HG03095 (cell line): ENCODE data around the gene GLRX.
A peak's percentile ranks its signal among the peaks of the same experiment; 100 is the strongest.

ENCODE experiments used
- ATAC-seq: cut with Tn5 transposase; IDR thresholded peaks from one replicate; pipeline ENCODE4 v1.9.1; 2021; ENCODE audit warnings: moderate library complexity; ENCODE audit not compliant: unreplicated experiment

GLRX gene, protein sequence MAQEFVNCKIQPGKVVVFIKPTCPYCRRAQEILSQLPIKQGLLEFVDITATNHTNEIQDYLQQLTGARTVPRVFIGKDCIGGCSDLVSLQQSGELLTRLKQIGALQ

DNA sequence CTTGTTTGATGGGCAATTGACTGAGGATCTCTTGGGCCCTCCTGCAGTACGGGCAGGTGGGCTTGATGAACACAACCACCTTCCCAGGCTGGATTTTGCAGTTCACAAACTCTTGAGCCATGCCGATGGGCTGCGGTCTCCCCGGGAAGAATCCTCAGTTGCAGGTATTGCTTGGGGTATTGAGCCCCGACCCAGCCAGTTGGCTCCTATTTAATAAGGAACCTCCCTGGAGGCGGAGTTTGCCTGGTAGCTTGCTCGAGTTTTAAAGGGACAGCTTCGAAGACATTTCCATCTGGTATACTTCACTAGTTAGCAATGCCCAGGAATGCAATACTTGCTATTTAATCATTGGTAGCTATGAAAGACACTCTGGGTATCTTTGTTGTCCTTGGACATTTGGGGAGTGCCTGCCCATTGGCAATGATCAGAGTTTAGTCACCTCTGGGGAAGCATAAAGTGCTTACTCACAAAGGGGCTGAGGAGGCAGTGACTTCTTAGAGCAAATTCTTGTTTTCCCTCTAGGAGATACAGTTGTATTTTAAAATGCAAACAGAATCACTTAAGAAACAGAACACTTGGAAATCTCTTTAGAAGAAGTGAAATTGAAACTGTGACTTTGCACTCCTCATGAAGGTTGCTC is at the start of gene GLRX:
Gene GLRX (minus strand): TSS at position 185 of the 640 bp plus-strand sequence. CDS start 64 bp downstream, at position 121.
- peak; percentile 37 for ATAC-seq

DNA sequence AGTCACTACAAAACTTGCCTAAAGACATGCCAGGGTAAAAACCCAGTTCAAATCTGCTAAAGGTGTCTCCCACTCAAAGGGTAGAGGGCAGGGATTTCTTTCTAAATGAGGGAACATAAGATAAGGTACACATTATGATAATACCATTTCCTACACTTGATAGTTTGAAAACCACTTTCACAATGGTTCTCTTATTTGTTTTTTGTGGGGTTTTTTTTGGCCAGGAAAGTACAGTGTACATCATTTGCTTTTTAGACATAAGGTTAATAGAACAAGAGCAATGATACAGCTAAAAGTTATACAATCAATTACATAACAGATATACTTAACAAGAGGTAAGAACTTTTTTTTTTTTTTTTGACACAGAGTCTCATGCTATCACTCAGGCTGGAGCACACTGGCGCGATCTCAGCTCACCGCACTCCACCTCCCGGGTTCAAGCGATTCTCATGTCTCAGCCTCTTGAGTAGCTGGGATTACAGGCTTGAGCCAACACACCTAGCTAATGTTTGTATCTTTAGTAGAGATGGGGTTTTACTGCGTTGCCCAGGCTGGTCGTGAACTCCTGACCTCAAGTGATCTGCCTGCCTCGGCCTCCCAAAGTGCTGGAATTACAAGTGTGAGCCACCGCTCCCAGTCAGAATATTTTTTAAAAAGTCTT is 48.8 kb upstream of the GLRX start:
- ATAC-seq, result no peak

DNA sequence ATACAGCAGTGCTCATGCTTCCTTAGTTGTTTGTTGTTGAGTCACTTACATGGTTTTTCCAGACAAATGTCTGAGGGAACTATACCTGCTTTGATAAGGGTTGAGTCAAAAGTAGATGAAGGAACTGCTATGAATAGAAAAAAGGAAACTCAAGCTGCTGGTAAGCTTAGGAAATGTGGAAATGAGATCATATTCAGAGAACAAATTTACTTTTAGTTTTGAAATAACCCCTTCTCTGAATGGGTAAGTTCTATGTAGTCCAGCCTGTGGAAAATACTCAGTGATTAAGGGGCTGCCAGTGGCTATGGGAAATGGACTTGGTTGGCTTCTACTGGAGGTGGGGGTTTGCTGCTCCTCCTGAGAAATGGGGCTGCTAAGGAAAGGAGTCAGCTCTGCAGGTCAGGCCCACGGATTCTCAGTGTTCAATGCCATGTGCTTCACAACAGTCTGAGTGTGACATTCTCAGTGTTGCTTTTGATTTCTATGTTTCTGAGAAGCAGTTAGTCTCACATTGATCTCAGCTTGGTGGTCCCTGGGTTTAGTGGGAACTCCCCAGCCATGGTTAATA is 47.7 kb upstream of the GLRX start:
- ATAC-seq, result peak; percentile 67

DNA sequence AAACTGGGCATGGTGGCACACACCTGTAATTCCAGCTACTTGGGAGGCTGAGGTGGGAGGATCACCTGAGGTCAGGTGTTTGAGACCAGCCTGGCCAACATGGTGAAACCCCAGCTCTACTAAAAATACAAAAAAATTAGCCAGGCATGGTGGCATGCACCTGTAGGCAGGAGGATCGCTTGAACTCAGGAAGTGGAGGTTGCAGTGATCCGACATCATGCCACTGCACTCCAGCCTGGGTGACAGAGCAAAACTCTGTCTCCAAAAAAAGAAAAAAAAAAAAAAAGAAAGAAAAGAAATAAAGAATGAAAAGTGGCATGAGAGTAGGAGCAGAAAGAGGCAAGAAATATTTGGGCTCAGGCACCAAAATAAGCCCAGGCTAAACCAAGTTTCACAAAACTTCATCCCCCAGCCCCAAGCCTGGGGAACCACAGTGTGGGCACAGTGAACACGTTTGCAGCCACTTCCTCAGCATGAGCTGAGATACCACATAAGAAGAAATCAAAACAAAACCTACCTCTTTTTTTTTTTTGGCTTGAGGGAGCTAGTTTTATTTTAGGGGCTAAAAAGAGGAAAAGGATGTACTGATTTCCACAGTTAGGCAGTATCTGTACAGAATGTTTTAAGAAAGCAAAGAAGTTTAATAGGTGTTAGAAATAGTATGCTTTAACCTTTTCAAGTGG is 46.8 kb upstream of the GLRX start:
- peak; percentile 40 for ATAC-seq

DNA sequence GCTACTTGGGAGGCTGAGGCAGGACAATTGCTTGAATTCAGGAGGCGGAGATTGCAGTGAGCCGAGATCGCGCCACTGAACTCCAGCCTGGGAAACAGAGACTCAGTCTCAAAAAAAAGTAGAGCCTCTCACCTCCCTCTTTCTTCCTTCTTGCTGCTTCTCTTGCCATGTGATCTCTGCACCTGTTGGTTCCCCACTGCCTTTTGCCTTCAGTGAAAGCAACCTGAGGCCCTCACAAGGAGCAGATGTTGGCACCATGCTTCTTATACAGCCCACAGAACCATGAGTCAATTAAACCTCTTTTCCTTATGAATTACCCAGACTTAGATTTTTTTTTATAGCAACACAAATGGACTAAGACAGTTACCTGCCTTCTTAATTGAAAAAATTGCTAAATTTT is 45.6 kb upstream of the GLRX start:
- no peak for ATAC-seq

DNA sequence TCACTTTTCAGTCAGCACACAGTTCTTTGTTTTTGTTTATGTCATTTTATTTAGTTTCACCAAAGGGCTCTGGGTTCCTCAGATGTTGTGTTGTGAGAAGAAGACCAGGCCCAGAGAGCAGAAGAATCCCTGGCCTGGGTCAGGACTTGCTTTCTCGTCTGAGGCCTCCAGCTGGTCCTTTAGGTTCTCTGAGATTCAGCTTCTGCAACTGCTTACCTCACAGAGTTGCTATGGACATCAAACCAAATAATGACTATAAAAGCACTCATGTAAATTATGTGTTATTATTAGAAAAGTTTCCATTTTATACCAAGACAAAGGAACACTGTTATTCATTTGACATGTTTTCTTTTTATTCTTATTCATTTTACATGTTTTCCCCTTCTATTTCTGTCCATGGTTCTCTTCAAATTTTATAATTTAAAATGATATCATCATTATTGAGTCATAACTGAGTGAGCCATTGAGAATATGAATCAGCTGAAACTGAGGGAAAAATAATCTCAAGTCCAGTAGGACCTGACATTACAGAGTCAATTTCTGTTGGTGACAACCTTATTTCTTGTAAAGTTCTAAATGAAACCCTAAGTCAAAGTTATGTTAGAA is 44.0 kb upstream of the GLRX start:
- no peak for ATAC-seq

DNA sequence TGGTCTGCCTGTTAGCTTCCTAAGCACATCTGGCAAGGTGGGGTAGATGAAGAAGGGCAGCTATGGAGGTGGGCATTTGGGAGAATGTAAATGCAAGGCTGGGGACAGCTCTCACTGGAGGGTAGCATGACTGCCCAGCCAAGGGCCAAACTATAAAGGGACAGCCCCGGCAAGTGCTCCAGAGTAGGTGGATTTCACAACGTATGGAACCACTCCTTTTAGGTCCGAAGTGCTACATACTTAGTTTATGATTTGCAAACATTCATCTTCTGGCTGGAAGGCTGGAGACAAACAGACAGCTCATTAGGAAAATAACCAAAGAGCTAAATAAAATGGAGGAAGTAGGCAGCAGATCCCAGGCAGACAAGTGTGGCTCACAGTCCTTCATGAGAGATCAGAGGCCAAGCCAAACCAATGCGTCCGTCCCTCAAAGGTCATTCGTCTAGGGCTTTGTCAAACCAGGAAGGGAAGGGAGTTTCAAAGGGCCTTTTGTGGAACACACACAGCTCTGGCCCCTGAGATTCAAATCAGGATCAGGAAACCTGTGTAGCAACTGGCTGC is 42.5 kb upstream of the GLRX start:
- ATAC-seq, result no peak

DNA sequence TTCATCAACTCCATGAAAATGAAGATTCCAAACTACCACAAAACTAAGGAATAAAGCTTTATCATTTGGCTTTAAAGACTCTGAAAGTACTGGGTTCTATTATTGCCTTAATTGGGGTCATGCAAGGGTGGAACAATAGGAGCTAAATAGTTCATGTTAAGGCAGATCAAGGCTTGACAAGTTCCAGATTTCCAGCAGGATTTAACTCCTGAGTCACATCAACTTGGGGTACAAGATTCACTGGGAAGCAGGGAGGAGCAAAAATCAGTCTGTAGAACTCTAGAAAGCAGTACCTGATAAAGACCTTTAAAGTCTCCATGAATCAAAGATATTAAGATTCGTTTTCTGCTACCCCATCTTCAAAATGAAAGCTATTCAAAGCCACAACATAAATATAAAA is 41.9 kb upstream of the GLRX start:
- ATAC-seq, result no peak

DNA sequence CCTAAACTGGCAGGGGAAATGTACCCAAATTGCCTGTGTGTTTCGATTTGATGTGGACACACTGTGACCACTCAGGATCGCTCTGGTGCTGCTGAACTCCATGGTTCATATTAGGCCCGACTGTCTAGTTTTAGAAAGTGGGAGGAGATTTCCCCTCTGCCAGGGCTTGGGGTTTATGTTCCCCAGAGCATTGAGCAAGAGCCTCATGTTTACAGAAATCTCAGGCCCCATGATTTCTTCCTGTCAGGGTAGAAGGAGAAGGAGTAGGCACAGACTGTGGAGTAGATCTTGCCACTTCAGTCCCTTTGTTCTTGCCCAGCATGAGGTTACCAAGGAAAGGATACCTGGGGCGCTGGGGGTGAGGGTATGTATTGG is 40.8 kb upstream of the GLRX start:
- ATAC-seq, result no peak

DNA sequence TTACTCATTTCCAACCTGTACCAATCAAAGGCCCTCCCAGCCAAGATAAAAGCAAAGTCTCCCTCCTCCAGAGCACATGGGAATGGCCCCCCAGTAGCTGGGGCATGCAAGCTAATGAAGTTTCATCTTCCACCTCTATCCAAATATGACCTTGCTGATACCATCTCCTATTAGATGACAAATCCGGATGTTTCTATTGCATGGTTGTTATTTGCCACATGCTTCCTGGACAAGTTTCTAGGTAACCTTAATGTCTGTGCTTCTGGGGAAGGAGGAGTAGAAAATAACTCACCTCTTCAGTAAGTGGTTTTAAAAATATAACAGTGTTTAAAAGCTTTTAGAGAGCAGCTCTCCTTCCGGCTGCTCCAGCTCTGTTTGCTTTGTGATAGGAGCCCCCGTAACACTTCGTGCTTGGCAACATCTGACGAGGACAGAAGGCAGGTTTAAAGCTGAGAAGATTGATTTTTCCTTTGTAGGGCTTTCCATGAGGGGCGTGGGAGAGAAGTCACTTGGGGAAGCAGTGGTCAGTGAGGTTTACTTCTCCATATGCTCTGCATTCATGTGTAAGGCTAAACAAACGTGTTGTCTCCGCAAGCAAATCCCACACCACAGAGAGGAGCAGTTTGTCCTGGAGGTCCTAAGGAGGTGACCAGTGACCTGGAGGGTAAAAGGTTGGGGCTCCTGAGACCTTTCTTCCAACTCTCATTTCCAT is 40.3 kb upstream of the GLRX start:
- ATAC-seq, result no peak

DNA sequence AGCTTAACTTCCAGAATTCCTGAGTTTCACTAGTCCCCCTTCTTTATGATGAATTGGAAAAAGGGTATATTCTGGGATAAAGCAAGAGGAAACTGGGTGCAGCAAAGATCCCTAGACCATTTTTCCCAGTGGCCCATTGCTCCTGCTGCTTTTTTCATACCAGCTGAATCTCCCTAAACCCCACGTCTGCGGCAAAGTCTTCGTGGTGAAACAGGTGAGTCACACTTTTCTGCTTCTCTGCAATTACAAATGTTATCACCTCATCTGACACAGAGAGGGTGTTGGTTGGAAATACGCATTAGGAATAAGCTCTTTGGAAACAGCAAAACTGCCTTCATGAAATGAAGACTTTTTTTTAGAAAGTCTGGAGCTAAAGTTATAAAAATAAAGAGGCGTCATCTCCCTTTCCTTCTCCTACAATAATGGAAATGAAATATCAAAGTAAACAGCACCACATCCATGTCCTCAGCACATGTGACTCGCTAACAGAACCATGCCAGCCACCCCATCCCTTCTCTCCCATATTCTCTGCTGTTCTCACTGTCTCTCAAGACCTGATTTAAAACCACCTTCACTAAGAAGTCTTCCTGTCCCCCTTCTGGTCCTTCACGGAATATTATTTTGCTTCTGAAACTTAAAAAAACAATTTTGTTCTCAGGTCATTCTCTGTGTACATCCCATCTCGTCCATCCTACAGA is 39.5 kb upstream of the GLRX start:
- no peak for ATAC-seq

DNA sequence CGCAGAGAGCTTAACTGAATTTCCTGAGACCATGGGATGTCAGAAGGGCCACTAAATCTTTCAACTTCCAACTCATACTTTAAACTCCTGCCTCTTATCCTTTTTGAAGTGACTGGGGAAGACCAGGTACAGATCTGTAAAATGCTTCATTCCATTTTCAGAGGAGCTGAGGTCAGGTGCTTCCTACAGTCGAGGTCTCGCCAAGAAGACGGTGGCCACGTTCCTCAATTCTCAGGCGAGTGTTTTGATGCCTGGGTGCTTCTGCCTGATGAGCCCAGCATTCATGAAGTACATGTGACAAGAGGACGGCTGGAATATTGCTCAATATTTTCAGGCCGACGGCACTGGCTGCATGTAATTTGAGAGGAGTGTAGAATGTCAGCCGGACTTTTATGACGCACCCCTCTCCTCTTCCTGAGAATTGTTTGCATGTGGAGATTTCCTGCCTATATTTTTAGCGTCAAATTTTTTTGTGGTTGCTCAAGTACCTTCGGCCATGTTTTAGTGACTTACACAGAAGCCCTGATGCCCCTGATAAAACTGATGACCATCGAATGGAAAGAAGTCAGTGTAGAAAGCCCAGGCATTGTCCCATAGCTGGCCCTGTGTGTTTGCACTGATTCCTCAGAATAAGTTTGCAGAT is 38.8 kb upstream of the GLRX start:
- no peak for ATAC-seq

DNA sequence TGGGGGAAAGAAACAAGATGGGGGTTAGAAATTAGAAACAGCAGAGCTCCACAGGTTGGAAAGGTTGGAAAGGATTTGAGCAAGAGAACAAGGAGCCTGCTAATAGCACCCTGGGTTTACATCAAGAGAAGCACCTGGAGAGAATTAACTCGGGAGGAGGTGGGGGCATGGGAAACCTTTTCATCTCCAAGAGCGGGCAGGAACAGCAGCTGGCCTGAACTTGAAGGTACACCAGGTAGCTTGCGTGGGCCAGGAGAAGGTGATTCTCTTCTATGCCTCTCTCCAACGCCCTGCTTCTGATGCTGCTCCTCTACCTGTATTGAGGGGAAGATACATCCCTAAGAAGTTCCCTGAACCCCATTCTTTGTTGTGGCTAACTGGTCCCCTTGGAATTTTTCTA is 37.1 kb upstream of the GLRX start:
- no peak for ATAC-seq

DNA sequence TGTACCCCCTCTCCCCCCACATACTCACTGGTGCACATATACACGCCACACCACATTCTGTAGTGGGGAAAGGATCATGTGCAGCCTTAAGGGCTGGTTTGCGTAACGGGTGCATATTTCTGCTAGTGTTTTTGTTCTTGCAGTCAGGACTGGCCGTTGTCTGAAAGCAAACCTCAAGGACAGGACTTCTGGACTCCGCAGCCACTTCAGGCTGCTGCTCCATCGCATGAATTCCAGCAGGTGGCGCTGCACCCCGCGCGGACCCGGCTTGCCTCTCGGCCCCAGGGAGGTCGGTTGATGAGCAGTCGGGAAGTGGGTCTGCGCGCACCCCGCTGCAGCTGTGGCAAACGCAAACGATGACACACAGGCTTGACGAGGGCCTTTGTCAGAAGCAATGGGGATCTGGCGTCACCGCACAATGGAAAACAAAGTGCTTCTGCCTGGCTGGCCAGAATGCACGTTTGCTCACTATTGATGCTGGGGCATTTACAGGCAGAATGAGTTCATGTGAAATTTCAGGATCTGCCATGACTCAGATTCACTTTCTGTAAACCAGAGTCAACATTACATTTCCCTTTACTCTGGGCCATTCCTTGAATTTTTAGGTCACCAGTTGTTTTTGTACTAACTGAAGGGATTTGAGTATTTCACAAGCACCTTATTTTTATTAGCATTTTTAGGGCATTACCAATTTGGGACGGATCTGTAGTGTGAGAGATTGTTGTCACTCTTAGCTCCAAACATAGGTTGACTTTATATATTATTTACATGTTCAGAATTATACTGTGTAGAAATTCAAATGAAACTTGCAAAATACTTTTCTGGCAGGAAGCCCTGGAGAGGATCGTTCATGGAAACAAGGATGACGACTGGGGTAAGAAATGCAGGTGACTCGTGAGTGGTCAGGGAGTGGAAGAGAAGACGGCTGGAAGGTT is 36.4 kb upstream of the GLRX start:
- peak; percentile 78 for ATAC-seq

DNA sequence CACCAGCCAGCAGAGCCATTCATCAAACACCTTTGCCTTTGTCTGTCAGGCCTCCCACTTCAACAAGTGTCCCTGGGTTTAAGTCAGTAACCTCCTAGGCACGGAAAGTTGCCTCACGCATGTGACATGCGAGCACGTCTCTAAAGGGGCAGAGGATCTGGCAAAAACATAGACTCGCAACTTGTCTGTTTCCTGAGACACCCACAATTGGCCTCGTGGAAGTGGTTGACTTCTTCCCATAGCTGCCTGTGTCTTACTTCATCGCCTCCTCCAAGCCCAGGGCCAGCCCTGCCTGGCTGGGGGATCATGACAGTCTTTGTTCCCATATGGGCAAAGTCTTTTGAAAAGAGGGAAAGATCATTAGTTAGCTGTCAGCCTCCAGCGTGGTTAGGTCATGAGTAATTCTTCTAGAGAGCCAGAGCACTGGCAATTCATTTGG is 35.5 kb upstream of the GLRX start:
- no peak for ATAC-seq

DNA sequence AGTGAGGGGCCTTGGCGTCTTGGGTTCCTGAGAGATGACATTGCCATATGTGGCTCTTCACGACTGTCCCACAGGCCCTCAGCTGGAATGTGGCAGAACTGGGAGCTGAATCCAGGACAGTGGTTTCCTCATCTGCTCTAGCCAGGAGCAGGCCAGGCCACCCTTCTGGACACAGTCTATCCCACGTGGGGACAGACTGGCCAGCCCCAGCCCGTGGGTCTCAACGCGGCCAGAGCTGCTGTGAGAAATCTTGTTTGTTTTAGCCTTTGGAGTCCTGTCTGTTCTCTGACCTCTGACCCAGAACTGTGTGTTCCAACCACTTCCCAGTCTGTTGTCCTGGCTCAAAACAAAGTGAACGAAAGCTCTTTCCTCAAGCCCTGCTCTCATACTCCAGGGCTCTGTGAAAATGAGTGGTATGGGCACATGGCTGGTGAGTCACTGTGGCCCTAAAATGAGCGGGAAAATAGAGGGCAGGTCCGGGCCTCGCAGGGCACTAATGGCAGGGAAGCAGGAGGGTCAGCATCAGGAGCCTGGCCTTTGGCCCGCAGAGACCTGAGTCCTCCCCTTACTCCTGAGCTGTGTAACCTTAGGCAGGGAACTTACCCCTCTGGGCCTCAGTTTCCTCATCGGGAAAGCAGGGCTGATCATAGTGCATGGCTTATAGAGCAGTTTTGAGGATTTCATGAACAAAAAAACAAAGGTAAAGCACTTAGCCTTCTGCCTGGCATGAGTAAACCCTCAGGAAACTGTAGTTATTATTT is 34.8 kb upstream of the GLRX start:
- no peak for ATAC-seq

DNA sequence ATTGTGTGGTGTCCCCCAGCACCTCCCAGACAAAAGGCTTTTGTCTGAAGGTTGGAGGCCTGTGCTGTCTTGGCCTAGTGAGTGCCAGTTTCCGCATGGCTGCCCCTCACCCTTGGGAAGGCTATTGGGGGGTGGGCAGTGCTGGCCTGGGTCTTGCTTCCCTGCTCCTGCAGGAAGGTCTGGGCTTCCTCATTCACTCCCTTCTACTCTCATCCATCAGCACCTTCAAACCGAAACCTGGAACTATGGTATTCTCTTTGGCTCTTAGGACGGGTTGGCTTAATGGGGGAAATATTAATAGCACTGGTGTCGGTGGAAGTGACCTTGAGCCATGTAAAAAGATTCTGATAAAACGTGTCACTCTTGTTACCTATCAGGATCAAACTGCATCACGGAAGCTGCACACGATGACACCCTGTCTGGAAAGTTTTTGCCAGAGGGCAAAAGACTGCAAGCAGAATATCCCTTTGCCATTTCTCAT is 34.0 kb upstream of the GLRX start:
- ATAC-seq, result no peak
